Upper lobe of left lung (tissue), 4 donors: ENCODE measurements around the gene PREX1.
"Not testable (repeated sequence)": the region's sequence is repeated elsewhere in the genome, so short reads cannot be mapped to it uniquely, and the experiment has no call there.

Experiments used
- CTCF ChIP-seq, 6 experiments: fragments of 450-650 bp in 4 of 6; fragments of 200-600 bp in 2 of 6; sonication (generic) in 2 of 6; IDR thresholded peaks; one replicate each; pipeline ENCODE4 v1.5.1; 2016 to 2019; ENCODE audit warnings: antibody characterized with exemption in 6 of 6
- POLR2AphosphoS5 ChIP-seq, 2 donors: sonication (generic); formaldehyde crosslinking; IDR thresholded peaks; one replicate each; pipeline ENCODE4 v1.5.1; 2017; ENCODE audit warnings: antibody characterized with exemption in 2 of 2

- not testable (repeated sequence) for TF ChIP-seq CTCF, POLR2AphosphoS5 (IDR thresholded peaks at IDR 0.05)
Measured at GRCh38 chr20:48869442-48869841, 41.6 kb upstream of the PREX1 start.
